Astrocyte of the cerebellum (primary cell): ENCODE measurements around the gene ZNHIT6.

ENCODE experiments used
- DNase-seq: peaks from one replicate; pipeline ENCODE4 v3.0.0-alpha.2; 2011; ENCODE audit warnings: low read depth
- H3K4me3 ChIP-seq: 2 replicates; pipeline ENCODE4 v1.5.1; 2011; ENCODE audit warnings: mild to moderate bottlenecking, low read depth, low read length, moderate library complexity
- CTCF ChIP-seq: IDR thresholded peaks from 2 replicates; pipeline ENCODE4 v1.5.1; 2012; ENCODE audit warnings: low read length, low read depth, moderate library complexity, mild to moderate bottlenecking; ENCODE audit errors: missing control alignments
- in situ Hi-C: cut with HindIII; loops from 2 replicates; pipeline ENCODE4 v1.10.0; 2017; ENCODE audit warnings: low sequenced_read_pairs

ZNHIT6 gene

GRCh38 chr1:85677656-85678055 is 30.6 kb downstream of the ZNHIT6 start:
- TF ChIP-seq CTCF, result no peak
- no peak for DNase-seq
- in situ Hi-C loops, result no loop called here
- no peak overlapping the region for H3K4me3 ChIP-seq

- no peak overlapping the region for H3K4me3 ChIP-seq
- no peak for TF ChIP-seq CTCF
- in situ Hi-C loops, result no loop called here
- no peak for DNase-seq
Measured at GRCh38 chr1:85672031-85672660, 36.1 kb downstream of the ZNHIT6 start.

DNA sequence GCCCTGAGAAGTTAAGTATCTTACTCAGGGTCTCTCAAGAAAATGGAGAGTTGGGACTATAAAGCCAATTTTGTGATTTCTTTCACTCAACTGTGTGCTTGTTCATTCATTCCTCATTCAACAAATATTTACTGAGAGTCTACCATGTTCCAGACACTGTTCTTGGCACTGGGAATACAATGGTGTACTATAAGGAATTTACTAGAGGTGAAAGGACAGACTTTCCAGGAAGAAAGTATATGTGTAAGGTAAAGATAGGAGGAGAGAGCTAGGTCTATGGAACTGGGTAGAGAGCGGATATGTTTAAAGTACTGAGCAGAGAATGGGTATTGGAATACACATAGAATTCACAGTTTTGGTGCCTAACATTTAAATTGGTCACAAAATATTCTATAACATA is 42.3 kb downstream of the ZNHIT6 start:
- no peak for DNase-seq
- TF ChIP-seq CTCF, result no peak
- in situ Hi-C loops, result no loop called here
- no peak overlapping the region for H3K4me3 ChIP-seq

- no peak for DNase-seq
- no peak for TF ChIP-seq CTCF
- in situ Hi-C loops, result no loop called here
- H3K4me3 ChIP-seq, result no peak overlapping the region
Measured at GRCh38 chr1:85663382-85663781, 44.9 kb downstream of the ZNHIT6 start.

DNA sequence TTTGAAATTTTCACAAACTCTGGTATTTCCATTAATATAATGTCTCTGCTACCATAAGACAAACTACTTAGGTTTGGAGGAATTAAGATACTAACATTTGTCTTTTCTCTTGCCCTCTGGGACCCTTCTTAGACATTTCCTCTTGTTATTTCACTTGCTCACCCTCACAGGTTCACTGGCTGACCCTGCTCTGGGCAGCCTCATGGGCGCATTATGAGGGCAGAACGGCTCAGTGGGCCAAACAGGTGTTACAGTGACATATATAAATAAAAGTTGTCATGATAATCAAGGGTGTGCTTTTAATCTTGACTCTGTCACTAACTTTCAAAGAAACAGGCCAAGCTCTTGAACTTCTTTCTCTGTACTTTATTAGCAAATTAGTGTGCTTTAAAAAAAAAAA is 46.5 kb downstream of the ZNHIT6 start:
- TF ChIP-seq CTCF, result no peak

GRCh38 chr1:85660541-85660940 is 47.7 kb downstream of the ZNHIT6 start:
- no peak overlapping the region for H3K4me3 ChIP-seq
- no peak for DNase-seq
- TF ChIP-seq CTCF, result no peak
- in situ Hi-C loops, result no loop called here

More for the DNA sequence above, 46.5 kb downstream of the ZNHIT6 start:
- in situ Hi-C loops, result no loop called here
- DNase-seq, result no peak
- no peak overlapping the region for H3K4me3 ChIP-seq
